Fibroblast of villous mesenchyme (primary cell): ENCODE measurements around the gene TNFAIP8L1. TPM values are rescaled to one million over a fixed set of nuclear protein-coding genes. Genes with fewer than 3 reads are reported as not detected.
"Not testable (repeated sequence)": the region's sequence is repeated elsewhere in the genome, so short reads cannot be mapped to it uniquely, and the experiment has no call there.

Experiments
- DNase-seq: peaks from one replicate; pipeline ENCODE4 v3.0.0-alpha.2; 2010; ENCODE audit warnings: low read depth
- H3K4me3 ChIP-seq: 2 replicates; pipeline ENCODE4 v1.5.1; 2011; ENCODE audit warnings: low read depth, mild to moderate bottlenecking, low read length
- CTCF ChIP-seq: IDR thresholded peaks from 2 replicates; pipeline ENCODE4 v1.5.1; 2012; ENCODE audit warnings: low read depth, mild to moderate bottlenecking, low read length; ENCODE audit not compliant: insufficient read depth
- total RNA-seq: library from RNA; depleted of rRNA; stranded (reverse); fragments of >200 nt; gene quantifications from 2 replicates; pipeline ENCODE4 v1.2.3, GENCODE V29; 2012

The TNFAIP8L1 gene
- total RNA-seq, 1 donor, result 4.3 TPM

- no peak for DNase-seq
- H3K4me3 ChIP-seq, result no peak overlapping the region
- TF ChIP-seq CTCF, result no peak
Measured at GRCh38 chr19:4675346-4675745, 36.0 kb downstream of the TNFAIP8L1 start.

- TF ChIP-seq CTCF, result peak; percentile 58
- peak; percentile 20 for DNase-seq
Measured at GRCh38 chr19:4676955-4677731, 37.8 kb downstream of the TNFAIP8L1 start.

GRCh38 chr19:4678881-4679790, 39.8 kb downstream of the TNFAIP8L1 start:
- peak; percentile 11 for DNase-seq
- no peak for TF ChIP-seq CTCF

More at GRCh38 chr19:4676955-4677731, 37.8 kb downstream of the TNFAIP8L1 start:
- H3K4me3 ChIP-seq, result no peak overlapping the region

GRCh38 chr19:4680021-4680420, 40.7 kb downstream of the TNFAIP8L1 start:
- not testable (repeated sequence) for H3K4me3 ChIP-seq, DNase-seq

More at GRCh38 chr19:4678881-4679790, 39.8 kb downstream of the TNFAIP8L1 start:
- H3K4me3 ChIP-seq, result no peak overlapping the region

GRCh38 chr19:4682417-4683200, 43.3 kb downstream of the TNFAIP8L1 start:
- DNase-seq, result no peak
- TF ChIP-seq CTCF, result no peak
- no peak overlapping the region for H3K4me3 ChIP-seq

- DNase-seq, result no peak
- no peak for TF ChIP-seq CTCF
- H3K4me3 ChIP-seq, result no peak overlapping the region
Measured at GRCh38 chr19:4684312-4685095, 45.2 kb downstream of the TNFAIP8L1 start.
